Cardiac fibroblast (primary cell): ENCODE measurements around the gene MPP2.

ENCODE experiments used
- DNase-seq, 2 donors: peaks; one replicate each; pipeline versions ENCODE4 v3.0.0 to v3.0.0-alpha.2; 2010; ENCODE audit warnings: low read depth in 2 of 2
- H3K4me3 ChIP-seq, 2 donors: replicated peaks in 1 of 2; 1 replicate in 1 of 2; 2 replicates in 1 of 2; pipeline ENCODE4 v1.5.1; 2011; ENCODE audit warnings: low read depth in 2 of 2, low read length in 2 of 2, mild to moderate bottlenecking in 2 of 2, moderate library complexity in 1 of 2
- TF ChIP-seq, protein P1 (sequence below): IDR thresholded peaks from one replicate; pipeline ENCODE4 v1.5.1; 2011; ENCODE audit warnings: low read depth, mild to moderate bottlenecking, low read length, inconsistent platforms

The MPP2 gene

DNA sequence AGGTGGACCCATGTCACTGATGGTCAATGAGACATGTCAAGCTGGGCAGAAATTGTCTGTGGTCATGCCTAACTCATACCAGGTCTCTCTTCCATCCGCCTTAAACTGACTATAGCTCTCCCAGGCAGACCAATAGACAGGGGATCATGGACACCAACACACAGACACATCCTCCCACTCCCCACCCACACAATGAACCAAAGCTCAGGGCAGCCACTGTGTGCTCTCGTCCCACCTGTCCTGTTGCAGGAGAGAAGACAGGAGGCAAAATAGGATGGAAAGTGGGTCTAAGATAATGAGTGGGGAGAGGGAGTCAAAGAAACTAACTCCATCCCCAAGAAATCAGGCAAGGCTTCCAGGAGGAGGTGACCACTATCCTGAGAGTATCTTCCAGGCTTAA is 43.2 kb upstream of the MPP2 start:
- no peak for DNase-seq
- TF ChIP-seq, protein P1, sequence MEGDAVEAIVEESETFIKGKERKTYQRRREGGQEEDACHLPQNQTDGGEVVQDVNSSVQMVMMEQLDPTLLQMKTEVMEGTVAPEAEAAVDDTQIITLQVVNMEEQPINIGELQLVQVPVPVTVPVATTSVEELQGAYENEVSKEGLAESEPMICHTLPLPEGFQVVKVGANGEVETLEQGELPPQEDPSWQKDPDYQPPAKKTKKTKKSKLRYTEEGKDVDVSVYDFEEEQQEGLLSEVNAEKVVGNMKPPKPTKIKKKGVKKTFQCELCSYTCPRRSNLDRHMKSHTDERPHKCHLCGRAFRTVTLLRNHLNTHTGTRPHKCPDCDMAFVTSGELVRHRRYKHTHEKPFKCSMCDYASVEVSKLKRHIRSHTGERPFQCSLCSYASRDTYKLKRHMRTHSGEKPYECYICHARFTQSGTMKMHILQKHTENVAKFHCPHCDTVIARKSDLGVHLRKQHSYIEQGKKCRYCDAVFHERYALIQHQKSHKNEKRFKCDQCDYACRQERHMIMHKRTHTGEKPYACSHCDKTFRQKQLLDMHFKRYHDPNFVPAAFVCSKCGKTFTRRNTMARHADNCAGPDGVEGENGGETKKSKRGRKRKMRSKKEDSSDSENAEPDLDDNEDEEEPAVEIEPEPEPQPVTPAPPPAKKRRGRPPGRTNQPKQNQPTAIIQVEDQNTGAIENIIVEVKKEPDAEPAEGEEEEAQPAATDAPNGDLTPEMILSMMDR, result no peak
- no peak overlapping the region for H3K4me3 ChIP-seq

DNA sequence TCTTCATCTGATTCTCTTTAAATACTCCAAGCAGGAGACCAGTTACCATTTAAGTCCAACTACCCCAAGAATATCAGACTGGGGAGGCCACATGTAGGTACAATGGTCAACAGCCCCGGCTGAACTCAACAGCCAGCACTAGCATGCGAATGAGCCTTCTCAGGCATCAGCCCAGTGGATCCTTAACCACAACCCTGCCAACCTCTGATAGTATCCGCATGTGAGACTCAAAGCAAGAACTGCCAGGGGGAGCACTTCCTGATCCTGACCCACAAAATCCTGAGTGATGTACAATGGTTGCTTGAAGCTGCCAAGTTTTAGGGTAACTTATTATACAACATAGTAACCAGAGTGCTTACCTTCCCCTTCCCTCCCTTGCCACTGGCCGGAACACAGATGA is 42.4 kb upstream of the MPP2 start:
- TF ChIP-seq, protein P1, result no peak
- DNase-seq, result peak in 1 of 2 donors; percentile 15
- no peak overlapping the region for H3K4me3 ChIP-seq

DNA sequence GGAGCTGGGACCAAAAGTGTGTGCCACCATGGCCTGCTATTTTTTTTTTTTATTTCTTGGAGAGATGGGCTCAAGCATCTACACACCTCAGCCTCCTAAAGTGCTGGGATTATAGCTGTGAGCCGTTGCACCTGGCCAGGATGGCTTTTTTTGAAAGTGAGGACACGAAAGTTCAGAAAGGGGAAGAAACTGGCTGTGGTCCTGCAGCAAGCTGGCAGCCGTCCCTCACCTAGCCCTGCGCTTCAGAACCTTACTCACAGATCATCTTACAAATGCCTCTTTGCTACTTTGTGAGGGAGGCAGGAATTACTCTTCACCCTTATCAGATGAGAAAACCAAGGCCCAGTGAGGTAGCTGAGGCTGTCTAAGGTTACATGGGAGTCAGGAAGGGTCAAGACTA is 39.4 kb upstream of the MPP2 start:
- DNase-seq, result no peak
- H3K4me3 ChIP-seq, result no peak overlapping the region
- TF ChIP-seq, protein P1, result no peak

DNA sequence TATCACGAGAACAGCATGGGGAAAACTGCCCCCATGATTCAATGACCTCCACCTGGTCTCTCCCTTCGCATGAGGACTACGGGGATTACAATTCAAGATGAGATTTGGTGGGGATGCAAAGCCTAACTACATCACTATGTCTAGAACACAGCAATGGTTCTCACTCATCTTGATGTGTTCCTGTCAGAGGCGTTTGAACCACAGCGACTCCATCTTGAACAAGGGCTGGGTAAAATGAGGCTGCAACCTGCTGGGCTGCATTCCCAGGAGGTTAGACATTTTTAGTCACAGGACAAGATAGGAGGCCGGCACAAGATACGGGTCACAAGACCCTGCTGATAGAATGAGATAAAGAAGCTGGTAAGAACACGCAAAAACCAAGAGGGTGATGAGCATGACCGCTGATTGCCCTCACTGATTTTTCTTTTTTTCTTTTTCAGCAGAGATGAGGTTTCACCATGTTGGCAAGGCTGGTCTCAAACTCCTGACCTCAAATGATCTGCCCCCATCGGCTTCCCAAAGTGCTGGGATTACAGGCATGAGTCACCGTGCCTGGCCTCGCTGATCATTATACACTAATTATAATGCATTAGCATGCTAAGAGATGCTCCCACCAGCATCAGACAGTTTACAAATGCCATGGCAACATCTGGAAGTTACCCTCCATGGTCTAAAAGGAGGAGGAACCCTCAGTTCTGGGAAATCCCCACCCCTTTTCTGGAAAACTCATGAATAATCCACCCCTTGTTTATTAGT is 37.9 kb upstream of the MPP2 start:
- DNase-seq, result peak in 1 of 2 donors; percentile 33

DNA sequence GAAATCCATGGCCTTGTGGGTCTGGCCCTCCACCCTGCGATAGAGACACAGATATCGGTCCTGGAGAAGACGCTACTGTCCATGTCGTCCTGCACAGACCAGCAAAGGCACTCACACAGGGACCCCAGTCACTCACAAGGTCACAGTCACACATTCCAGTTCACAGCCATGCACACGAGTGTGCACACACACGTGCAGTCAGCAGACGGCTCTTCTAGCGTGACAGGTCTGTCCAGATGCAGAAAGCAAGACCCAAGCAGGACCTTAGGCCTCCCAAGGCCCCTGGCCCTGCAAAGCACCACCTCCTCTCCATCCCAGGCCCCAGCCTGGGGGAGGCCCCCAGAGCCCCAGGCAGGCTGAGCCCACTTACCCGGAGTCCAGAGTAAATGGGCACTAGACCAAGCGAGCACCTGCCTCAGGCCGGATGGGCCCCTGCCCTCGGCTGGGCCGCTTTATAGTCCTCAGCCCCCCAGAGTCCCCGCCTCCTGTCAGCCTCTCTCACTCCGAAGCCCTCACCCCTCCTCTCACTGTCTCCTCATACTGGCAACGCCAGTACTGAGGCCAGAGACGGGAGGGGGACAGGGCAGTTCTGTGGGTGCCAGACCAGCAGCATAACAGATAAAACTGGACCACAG is 34.8 kb upstream of the MPP2 start, which contains the start of gene PPY:
TSS of gene PPY (minus strand) at position 426 of the 635 bp plus-strand sequence. CDS start 822 bp downstream, outside the sequence.
- no peak for DNase-seq
- no peak within 1 kb of the TSS for H3K4me3 ChIP-seq
- TF ChIP-seq, protein P1, result no peak

More for the DNA sequence above, 37.9 kb upstream of the MPP2 start:
- TF ChIP-seq, protein P1, result no peak
- H3K4me3 ChIP-seq, result no peak overlapping the region

DNA sequence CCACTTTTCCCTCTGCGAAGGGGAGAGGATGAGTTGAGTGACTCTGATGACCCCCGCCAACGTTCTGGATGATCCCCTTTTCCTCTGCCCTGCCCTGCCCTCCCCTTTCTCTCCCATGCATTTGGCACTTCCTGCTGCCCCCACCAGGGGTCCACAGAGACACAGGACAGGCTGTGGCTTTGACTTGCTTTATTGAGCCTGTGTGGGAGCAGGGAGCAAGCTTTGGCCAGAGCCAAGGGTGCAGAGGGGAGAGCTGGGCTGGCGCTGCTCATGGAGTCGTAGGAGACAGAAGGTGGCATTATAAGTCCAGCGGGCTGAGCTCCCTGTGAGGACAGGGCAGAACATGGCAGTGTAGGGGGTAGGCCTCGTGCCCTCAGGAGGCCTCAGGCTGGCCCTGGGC is 33.3 kb upstream of the MPP2 start:
- no peak overlapping the region for H3K4me3 ChIP-seq
- peak; percentile 38 to 42 for DNase-seq
- TF ChIP-seq, protein P1, result peak; percentile 75
